NCI-H82 (cell line): Measurements from ENCODE around the gene SPANXN5.
"Not testable (repeated sequence)": the region's sequence is repeated elsewhere in the genome, so short reads cannot be mapped to it uniquely, and the experiment has no call there.

Experiments used
- DNase-seq: peaks from one replicate; lab custom pipeline; 2025; lab: John Stamatoyannopoulos, UW

The SPANXN5 gene, protein sequence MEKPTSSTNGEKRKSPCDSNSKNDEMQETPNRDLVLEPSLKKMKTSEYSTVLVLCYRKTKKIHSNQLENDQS

DNA sequence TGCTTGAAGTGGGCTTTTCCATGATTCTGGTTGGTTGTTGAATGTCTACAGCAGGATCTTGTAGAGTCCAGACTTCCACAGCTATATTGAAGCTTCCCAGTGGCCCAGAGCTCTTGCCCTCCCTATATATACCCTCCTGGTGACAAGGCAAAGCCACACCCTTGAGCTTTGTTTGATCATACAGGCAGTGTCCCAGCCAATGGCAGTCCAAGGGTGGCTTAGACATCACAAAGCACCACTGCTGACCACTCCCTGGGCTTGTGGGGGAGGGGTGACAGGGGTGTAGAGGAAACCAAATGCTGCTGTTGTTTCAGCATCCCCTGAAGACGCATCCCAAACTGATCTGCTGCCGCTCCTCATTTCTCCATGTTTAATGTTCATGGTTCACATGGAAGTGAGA, at the start of gene SPANXN5:
SPANXN5 (minus strand) TSS at position 101 of the 400 bp plus-strand sequence; CDS start at position 22, 79 bp downstream.
- DNase-seq, result not testable (repeated sequence)

DNA sequence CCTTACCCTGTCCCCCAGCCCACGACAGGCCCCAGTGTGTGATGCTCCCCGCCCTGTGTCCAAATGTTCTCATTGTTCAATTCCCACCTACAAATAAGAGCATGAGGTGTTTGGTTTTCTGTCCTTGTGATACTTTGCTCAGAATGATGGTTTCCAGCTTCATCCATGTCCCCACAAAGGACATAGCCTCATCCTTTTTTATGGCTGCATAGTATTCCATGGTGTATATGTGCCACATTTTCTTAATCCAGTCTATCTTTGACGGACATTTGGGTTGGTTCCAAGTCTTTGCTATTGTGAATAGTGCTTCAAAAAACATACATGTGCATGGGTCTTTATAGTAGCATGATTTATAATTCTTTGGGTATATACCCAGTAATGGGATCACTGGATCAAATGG, 46.4 kb upstream of the SPANXN5 start:
- DNase-seq, result not testable (repeated sequence)

DNA sequence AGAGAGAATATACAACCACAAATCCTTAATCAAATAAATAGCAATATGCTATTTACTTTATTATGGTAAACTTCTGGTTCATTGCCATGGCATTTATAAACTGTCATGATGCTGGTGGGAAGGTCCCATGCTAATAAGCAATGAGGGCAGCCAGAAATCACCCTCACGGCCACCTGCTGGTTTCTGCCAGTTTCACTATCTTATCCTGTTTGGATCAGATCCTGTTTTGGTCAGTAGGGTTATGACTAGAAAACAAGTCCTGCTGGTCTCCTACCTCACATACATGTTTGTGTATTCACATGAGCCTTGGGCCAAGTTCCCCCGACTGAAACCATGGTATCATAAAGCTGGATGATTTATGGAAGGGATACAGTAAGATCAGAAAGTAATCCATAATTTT, 41.9 kb upstream of the SPANXN5 start:
- peak; percentile 13 for DNase-seq

DNA sequence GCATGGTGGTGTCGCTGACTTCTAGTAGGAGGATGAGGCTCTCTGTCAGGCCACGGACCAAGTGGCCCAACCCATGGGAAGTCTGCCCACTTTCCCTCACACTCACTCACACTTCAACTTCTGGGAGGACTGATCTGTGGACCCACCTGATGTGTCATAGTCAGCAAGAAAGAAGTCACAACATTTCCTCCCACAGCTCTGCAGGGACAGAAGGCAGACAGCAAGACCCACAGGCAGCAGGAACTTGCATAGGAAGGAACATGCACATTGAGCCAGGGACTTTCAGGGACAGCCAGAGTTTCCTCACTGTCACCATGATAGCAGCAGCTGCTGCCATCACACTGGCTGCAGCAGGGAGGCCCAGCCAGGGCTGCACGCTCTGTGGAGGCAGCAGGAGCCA, 33.3 kb upstream of the SPANXN5 start:
- DNase-seq, result no peak

DNA sequence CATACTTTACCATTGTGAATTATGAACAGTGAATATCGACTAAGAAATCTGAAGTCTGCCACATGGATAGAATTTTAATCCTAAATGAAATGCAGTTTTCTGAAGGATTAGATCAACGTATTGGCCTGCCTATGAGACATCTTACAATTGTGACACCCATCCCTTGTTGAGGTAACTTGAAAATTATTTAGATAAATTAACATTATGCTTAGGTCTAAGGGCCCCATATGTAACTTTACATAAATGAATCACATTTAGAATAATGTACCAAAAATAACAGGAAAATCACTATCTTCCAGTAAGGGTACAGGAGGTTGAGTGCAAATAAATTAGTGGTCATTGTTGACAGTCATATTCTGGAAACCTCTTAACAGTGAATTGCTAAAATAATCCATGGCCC, 27.4 kb upstream of the SPANXN5 start:
- no peak for DNase-seq

DNA sequence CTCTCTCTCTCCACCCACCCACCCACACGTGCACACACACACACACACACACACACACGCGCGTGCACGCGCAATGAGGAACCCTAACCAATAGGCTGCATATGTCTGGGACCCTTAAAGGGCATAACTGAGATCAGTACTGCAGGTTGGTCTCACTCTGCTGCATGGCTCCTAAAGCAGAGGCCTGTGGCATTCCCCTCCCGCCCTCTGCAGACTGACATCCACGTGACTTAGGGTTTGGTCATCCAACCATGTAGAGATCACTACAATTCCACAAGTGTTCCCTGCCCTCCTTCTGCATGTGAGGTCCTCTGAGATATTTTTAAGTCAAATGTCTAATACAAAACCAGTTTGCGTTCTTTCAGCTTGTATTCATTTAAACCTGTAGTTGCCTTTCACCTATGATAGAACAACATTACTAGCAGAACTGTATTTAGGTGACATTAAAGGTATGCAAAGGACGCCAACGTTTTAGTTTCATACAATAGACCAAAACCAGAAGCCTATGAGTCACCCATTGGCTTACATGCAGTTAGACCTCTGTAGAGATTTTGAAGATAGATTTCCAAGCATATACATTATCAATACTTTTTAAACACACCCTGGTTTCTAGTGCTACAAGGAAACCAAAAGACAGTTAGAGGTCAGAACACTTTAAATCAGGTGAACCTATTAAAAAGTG, 24.0 kb upstream of the SPANXN5 start:
- DNase-seq, result no peak

DNA sequence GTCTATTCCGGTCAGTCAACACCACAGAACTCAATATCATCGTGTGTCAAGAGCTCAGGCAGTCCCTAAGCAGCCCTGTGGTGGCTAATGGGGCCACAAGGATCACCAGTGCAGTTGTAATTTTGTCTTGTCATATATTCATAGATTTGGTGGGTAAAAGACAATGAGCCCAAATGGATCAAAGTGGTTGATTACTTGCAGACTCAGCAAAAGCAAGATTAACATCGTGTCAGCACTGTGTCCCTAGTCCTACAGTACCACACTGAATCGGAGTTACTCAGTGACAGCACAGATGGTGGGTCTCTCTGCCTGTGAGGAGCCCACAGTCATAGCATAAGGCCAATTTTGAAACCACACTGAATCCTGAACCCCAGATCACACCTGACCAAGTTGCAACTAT, 22.6 kb upstream of the SPANXN5 start:
- DNase-seq, result no peak

DNA sequence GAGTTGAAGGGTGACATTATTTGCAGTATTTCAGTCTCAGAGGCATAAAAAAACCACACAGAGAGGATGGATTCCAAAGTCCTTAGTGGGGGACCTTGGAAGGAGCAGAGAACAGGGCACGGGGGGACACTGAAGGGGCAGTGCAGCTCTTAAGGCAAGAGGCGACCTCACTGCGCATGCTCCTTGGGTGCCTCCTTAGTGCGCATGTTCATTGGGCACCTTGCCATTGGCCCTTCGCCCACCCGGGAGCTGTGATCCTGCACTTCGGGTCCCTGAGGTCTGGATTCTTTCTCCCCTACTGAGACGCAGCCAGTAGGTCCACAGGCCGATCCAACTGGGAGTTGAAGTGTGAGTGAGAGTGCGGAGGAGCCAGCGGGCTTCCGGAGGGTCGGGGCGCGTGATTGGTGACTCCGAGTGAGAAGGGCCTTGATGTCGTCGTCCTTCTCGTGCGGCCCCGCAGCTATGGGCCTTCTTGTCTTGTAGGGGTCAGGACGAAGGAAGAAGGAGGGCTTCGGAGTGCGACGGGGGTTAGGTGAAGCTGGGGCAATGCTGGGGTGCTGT, 13.9 kb upstream of the SPANXN5 start, which contains the start of gene XAGE5:
XAGE5 (plus strand) TSS at position 223 of the 561 bp plus-strand sequence. CDS start 1,280 bp downstream, outside the sequence.
- DNase-seq, result no peak

DNA sequence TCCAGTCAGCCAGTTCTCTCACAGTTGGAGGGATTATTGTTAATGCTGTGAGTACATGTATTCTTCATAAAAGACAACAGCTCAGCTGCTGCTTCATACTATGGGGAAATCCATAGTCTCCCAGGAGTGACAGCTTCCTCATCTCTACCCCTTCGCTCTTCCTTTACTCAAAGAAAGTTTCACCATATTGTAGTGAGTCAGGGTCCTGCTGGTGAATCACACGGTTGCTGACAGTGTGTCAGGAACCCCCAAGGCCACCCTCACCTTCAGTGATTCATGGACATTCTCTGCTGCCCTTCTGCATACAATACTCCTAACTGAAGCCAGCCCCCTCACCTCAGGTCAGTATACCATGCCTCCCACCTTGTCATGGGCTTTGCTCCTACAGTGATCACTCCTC, 7.6 kb upstream of the SPANXN5 start:
- DNase-seq, result not testable (repeated sequence)

DNA sequence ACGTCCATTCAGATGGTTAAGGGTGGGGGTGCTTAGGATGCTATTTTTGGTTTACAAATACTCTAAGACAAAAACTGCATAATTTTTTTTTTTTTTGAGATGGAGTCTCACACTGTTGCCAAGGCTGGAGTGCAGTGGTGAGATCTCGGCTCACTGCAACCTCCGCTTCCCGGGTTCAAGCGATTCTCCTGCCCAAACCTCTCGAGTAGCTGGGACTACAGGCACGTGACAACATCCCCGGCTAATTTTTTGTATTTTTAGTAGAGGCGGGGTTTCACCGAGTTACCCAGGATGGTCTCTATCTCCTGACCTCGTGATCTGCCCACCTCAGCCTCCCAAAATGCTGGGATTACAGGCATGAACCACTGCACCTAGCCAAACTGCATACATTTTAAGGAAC, 23.7 kb downstream of the SPANXN5 start:
- not testable (repeated sequence) for DNase-seq

DNA sequence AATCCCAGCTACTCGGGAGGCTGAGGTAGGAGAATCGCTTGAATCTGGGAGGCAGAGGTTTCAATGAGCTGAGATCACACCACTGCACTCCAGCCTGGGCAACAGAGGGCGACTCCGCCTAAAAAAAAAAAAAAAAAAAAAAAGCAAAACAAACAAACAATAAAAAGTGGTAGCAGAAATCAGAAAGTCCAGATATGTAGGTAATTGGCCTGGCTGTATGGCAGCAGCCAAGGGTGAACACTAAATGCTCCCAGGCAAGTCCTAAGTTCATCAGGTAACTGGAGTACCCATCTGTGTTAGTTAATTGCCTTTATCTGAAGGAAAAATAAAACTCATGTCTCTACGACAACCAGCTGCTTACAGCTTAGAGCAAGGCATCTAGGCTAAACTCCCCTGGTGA, 31.2 kb downstream of the SPANXN5 start:
- DNase-seq, result not testable (repeated sequence)

DNA sequence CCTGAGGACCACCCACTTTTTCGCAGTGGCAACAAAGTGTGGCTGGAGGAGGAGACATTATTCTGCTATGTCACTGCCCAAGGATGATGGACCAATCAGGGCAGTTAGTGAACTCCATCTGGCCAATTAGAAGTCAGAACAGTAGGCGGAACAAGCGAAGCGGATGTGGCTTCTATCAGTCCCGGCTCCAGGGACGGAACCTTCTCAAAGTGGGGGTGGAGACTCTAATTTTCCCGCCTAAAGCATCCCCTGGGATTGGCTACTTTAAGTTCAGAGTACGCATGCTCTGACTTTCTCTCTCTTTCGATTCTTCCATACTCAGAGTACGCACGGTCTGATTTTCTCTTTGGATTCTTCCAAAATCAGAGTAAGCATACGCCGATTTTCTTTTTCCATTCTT, 46.3 kb downstream of the SPANXN5 start, which contains the start of gene SSX2B:
SSX2B (plus strand) TSS at position 301 of the 400 bp plus-strand sequence. CDS start 1,429 bp downstream, outside the sequence.
- DNase-seq, result not testable (repeated sequence)
